Loucy (cell line): ENCODE data around the gene AGBL4.

Source experiments
- H2AFZ ChIP-seq: fragments of 200-600 bp; sonication (generic); 2 replicates; pipeline ENCODE4 v1.6.0; 2016; ENCODE audit warnings: antibody characterized with exemption, mild to moderate bottlenecking, low read length, moderate library complexity
- H3F3A ChIP-seq: fragments of 200-600 bp; 2 replicates; pipeline ENCODE4 v1.6.0; 2016; ENCODE audit warnings: antibody characterized with exemption, low read depth, mild to moderate bottlenecking
- H3K27me3 ChIP-seq: fragments of 200-600 bp; sonication (generic); 2 replicates; pipeline ENCODE4 v1.6.1; 2014; ENCODE audit warnings: low read length, mild to moderate bottlenecking; ENCODE audit not compliant: insufficient read depth, poor library complexity, severe bottlenecking
- H3K36me3 ChIP-seq: fragments of 200-600 bp; sonication (generic); 2 replicates; pipeline ENCODE4 v1.6.1; 2016; ENCODE audit warnings: low read length; ENCODE audit not compliant: insufficient read depth
- H3K4me1 ChIP-seq: fragments of 200-600 bp; sonication (generic); 2 replicates; pipeline ENCODE4 v1.5.1; 2014; ENCODE audit warnings: low read length, mild to moderate bottlenecking; ENCODE audit not compliant: insufficient read depth, poor library complexity, severe bottlenecking
- H3K4me2 ChIP-seq: fragments of 200-600 bp; sonication (generic); 2 replicates; pipeline ENCODE4 v1.6.0; 2014; ENCODE audit warnings: antibody characterized with exemption, low read length, low read depth, mild to moderate bottlenecking; ENCODE audit not compliant: poor library complexity, severe bottlenecking
- H3K4me3 ChIP-seq: fragments of 200-600 bp; sonication (generic); 2 replicates; pipeline ENCODE4 v1.5.1; 2014; ENCODE audit warnings: low read length, mild to moderate bottlenecking, mixed read lengths; ENCODE audit not compliant: poor library complexity, severe bottlenecking
- H3K79me2 ChIP-seq: fragments of 200-600 bp; sonication (generic); 2 replicates; pipeline ENCODE4 v1.6.1; 2014; ENCODE audit warnings: low read length; ENCODE audit not compliant: insufficient read depth
- H3K9ac ChIP-seq: fragments of 200-600 bp; sonication (generic); 2 replicates; pipeline ENCODE4 v1.6.0; 2014; ENCODE audit warnings: mild to moderate bottlenecking, low read depth, low read length, moderate library complexity; ENCODE audit not compliant: poor library complexity, severe bottlenecking
- H3K9me2 ChIP-seq: fragments of 200-600 bp; sonication (generic); replicated peaks from 2 replicates; pipeline ENCODE4 v1.6.1; 2016; ENCODE audit warnings: low read depth, low read length, mixed read lengths
- H3K9me3 ChIP-seq: fragments of 200-600 bp; sonication (generic); 2 replicates; pipeline ENCODE4 v1.6.1; 2014; ENCODE audit warnings: mild to moderate bottlenecking, antibody characterized with exemption, low read length, low read depth; ENCODE audit not compliant: insufficient read depth
- H4K20me1 ChIP-seq: fragments of 200-600 bp; sonication (generic); 2 replicates; pipeline ENCODE4 v1.6.0; 2014; ENCODE audit warnings: antibody characterized with exemption, low read length, mild to moderate bottlenecking; ENCODE audit not compliant: insufficient read depth, poor library complexity, severe bottlenecking
- CTCF ChIP-seq: fragments of 200-600 bp; sonication (generic); conservative IDR thresholded peaks from 2 replicates; pipeline ENCODE4 v1.5.1; 2014; ENCODE audit warnings: mild to moderate bottlenecking, antibody characterized with exemption, low read length
- EZH2phosphoT487 ChIP-seq: fragments of 200-600 bp; IDR thresholded peaks from 2 replicates; pipeline ENCODE4 v1.6.1; 2018; ENCODE audit warnings: antibody characterized with exemption, mild to moderate bottlenecking, moderate library complexity, borderline replicate concordance

AGBL4 gene

GRCh38 chr1:48996311-48996710 is 1027.4 kb downstream of the AGBL4 start:
- no peak overlapping the region for H3K9ac ChIP-seq
- H3K4me2 ChIP-seq: no peak overlapping the region
- no peak overlapping the region for H3K4me3 ChIP-seq
- TF ChIP-seq CTCF (no peak), EZH2phosphoT487 (no peak)
- no peak overlapping the region for H2AFZ ChIP-seq
- no peaks in the 10 kb centered on the region for H4K20me1 ChIP-seq
- H3K27me3 ChIP-seq: no peaks in the 10 kb centered on the region
- H3K79me2 ChIP-seq: no peaks in the 10 kb centered on the region
- H3F3A ChIP-seq: no peaks in the 10 kb centered on the region
- H3K36me3 ChIP-seq: no peaks in the 10 kb centered on the region
- H3K9me2 ChIP-seq: no peaks in the 10 kb centered on the region
- no peaks in the 10 kb centered on the region; the same call in 1 of the 2 replicates for H3K9me3 ChIP-seq
- no peaks in the 10 kb centered on the region for H3K4me1 ChIP-seq

GRCh38 chr1:48988633-48989197 is 1035.0 kb downstream of the AGBL4 start:
- no peak for TF ChIP-seq EZH2phosphoT487
- TF ChIP-seq CTCF: no peak
- no peaks in the 10 kb centered on the region for H4K20me1 ChIP-seq

GRCh38 chr1:48979940-48980339 is 1043.8 kb downstream of the AGBL4 start:
- Histone ChIP-seq H3K9me2 (no peaks in the 10 kb centered on the region), H3K9me3 (no peaks in the 10 kb centered on the region), H3F3A (no peaks in the 10 kb centered on the region), H3K27me3 (no peaks in the 10 kb centered on the region), H3K79me2 (no peaks in the 10 kb centered on the region), H3K4me3 (no peak overlapping the region), H4K20me1 (no peaks in the 10 kb centered on the region), H3K9ac (no peak overlapping the region), H3K36me3 (no peaks in the 10 kb centered on the region), H2AFZ (no peak overlapping the region), H3K4me1 (no peaks in the 10 kb centered on the region), H3K4me2 (no peak overlapping the region)
- TF ChIP-seq EZH2phosphoT487: no peak
- no peak for TF ChIP-seq CTCF

More at GRCh38 chr1:48988633-48989197, 1035.0 kb downstream of the AGBL4 start:
- Histone ChIP-seq H3K79me2 (no peaks in the 10 kb centered on the region), H3K9me3 (no peaks in the 10 kb centered on the region; the same call in 1 of the 2 replicates), H3F3A (no peaks in the 10 kb centered on the region), H3K27me3 (no peaks in the 10 kb centered on the region), H2AFZ (no peak overlapping the region), H3K9me2 (no peaks in the 10 kb centered on the region), H3K4me2 (no peak overlapping the region), H3K36me3 (no peaks in the 10 kb centered on the region), H3K9ac (no peak overlapping the region), H3K4me1 (no peaks in the 10 kb centered on the region), H3K4me3 (no peak overlapping the region)
